ENCODE data around the gene SDR39U1. TPM values are rescaled to one million over a fixed set of nuclear protein-coding genes. Genes with fewer than 3 reads are reported as not detected.
"Not testable (repeated sequence)": the region's sequence is repeated elsewhere in the genome, so short reads cannot be mapped to it uniquely, and the experiment has no call there.

The SDR39U1 gene
- total RNA-seq, 2 donors from 2014 or later: 36.6 to 45.7 TPM

DNA sequence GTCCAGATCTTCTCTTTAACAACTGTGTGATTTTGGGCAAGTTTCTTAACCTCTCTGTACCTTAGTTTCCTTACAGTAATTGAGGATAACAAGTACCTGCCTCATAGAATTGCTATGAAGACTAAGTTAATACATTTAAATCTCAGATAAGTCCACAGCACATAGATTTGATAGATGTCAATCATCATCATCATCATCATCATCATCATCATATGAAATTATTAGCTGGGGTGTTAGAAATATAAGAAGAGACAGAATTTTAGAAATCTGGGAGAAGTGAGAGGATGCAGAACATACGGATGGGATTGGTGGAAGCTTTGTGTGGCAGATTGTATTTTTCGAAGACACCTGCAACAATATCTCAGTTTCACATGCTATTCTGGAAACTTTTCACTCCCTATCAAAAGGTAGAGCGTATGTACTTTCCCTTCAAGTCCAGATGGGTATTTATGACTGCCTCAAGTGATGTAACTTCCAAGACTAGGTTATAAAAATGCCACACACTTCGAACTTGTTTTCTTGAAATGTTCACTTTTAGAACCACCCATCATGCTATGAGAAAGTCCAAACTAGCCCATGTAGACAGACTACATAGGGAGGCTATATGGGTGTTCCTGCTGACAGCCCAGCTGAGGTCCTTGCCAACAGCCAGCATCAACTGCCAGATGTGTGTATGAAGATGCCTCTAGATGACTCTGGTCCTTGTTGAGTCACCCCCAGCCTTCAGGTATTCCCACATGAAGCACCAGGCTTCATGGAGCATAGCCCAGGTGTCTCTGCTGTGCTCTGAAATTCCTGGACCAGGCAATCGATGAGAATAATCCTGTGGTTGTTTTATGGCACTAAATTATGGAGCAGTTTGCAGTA is 20.7 kb upstream of the SDR39U1 start:
- no peaks in the 10 kb centered on the region for H3K36me3 Mint-ChIP-seq (ENCODE audit: low read depth)
- ATAC-seq (replicated peaks): no peak

GRCh38 chr14:24461336-24461735 is 18.8 kb upstream of the SDR39U1 start:
- Mint-ChIP-seq H3K4me3 (no peak overlapping the region), H3K27me3 (no peaks in the 10 kb centered on the region), H3K27ac (no peak overlapping the region), H3K9me3 (no peaks in the 10 kb centered on the region), H3K4me1 (no peaks in the 10 kb centered on the region), H3K36me3 (ENCODE audit: low read depth) (no peaks in the 10 kb centered on the region)
- no peak for ATAC-seq (replicated peaks)

More for the DNA sequence above, 20.7 kb upstream of the SDR39U1 start:
- Mint-ChIP-seq H3K27ac (no peak overlapping the region), H3K9me3 (no peaks in the 10 kb centered on the region), H3K4me1 (no peaks in the 10 kb centered on the region), H3K27me3 (peaks cover 8% of the 10 kb centered on the region), H3K4me3 (no peak overlapping the region)

- Mint-ChIP-seq H3K4me1 (no peaks in the 10 kb centered on the region), H3K4me3 (no peak overlapping the region), H3K27ac (peak overlapping the region; percentile 54), H3K9me3 (no peaks in the 10 kb centered on the region), H3K27me3 (no peaks in the 10 kb centered on the region), H3K36me3 (ENCODE audit: low read depth) (no peaks in the 10 kb centered on the region)
- ATAC-seq (replicated peaks): no peak
Measured at GRCh38 chr14:24459331-24459730, 16.8 kb upstream of the SDR39U1 start.

DNA sequence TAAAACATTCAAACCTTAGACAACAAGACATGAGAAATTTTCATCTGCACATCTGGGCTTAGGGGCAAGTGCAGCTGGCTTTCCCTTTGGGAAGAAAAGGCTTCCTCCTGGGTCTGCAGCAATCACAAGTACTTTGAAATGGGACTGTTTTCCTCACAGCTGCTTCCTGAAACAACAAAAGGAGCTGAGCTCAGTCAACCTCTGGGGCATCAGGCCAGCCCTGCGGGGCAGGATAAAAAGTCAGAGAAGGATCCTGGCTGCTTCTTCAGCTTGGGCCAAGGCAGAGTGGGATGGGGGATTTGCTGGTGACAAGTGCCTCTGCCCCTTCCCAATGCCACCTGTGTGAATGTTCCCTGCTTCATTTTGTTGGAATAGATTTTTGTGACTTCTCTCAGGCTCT is 16.2 kb upstream of the SDR39U1 start:
- no peaks in the 10 kb centered on the region for H3K36me3 Mint-ChIP-seq (ENCODE audit: low read depth)
- ATAC-seq (replicated peaks): no peak
- H3K4me3 Mint-ChIP-seq: no peak overlapping the region
- no peak overlapping the region for H3K27ac Mint-ChIP-seq
- H3K4me1 Mint-ChIP-seq: no peaks in the 10 kb centered on the region
- H3K9me3 Mint-ChIP-seq: no peaks in the 10 kb centered on the region
- no peaks in the 10 kb centered on the region for H3K27me3 Mint-ChIP-seq

DNA sequence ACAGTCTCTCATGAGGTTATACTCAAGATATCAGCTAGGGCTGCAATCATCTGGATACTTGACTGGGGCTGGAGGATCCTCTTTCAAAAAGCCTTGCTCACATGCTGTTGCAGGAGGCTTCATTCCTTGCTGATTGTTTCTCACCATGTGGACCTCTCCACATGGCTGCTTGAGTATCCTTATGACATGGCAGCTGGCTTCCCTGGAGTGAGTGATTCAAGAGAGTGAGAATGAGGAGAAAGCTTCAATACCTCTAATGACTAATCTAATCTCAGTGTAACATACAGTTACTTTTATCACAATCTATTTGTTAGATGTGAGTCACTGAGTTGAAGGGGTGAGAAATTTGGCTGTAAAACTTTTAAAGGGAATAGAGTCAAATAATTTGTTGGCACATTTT is 14.4 kb upstream of the SDR39U1 start:
- H3K36me3 Mint-ChIP-seq (ENCODE audit: low read depth): no peaks in the 10 kb centered on the region
- peaks cover 3% of the 10 kb centered on the region for H3K27me3 Mint-ChIP-seq
- H3K27ac Mint-ChIP-seq: no peak overlapping the region
- peak; percentile 60 for ATAC-seq (replicated peaks)
- H3K4me1 Mint-ChIP-seq: no peaks in the 10 kb centered on the region
- H3K4me3 Mint-ChIP-seq: no peak overlapping the region
- no peaks in the 10 kb centered on the region for H3K9me3 Mint-ChIP-seq

- H3K27ac Mint-ChIP-seq; H3K4me1 Mint-ChIP-seq; H3K9me3 Mint-ChIP-seq; H3K27me3 Mint-ChIP-seq; H3K4me3 Mint-ChIP-seq; H3K36me3 Mint-ChIP-seq (ENCODE audit: low read depth); ATAC-seq (replicated peaks): not testable (repeated sequence)
Measured at GRCh38 chr14:24450828-24451227, 8.3 kb upstream of the SDR39U1 start.

DNA sequence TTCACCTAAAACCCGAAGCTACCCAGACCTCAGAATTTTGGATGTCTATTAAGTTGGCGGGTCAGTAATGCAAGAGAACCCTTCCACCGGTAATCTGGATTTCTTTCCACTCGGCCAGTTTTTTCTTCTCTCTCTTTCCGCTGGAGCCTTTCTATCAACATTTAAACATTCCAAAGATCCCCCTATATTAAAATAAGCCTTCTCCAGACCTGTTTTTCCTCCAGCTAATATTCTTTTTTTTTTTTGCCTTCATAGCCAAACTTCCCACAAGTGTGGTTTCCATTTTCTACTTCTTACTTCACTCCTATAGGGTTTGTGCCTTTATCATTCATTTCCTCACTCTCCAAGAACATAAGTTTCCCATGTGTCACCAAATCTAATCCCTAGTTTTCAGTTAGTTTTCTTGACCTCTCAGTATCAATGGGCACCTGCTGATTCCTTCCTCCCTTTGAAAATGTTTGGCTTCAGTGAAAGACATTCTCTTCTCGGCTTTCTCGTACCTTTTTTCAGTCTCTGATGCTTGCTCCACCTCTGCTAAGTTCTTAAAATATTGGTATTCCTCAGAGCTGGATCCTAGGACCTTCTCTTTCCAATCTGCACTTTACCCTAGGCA is 583 bp upstream of the SDR39U1 start:
- ATAC-seq (replicated peaks): no peak
- Mint-ChIP-seq H3K4me1 (peaks cover 32% of the 10 kb centered on the region), H3K27me3 (no peaks in the 10 kb centered on the region), H3K9me3 (peaks cover 3% of the 10 kb centered on the region), H3K27ac (peak overlapping the region; percentile 96), H3K4me3 (peak overlapping the region; percentile 92), H3K36me3 (ENCODE audit: low read depth) (peaks cover 54% of the 10 kb centered on the region)

- peak; percentile 15 for ATAC-seq (replicated peaks)
- H3K9me3 Mint-ChIP-seq: peaks cover 3% of the 10 kb centered on the region
- peak overlapping the region; percentile 96 for H3K27ac Mint-ChIP-seq
- no peaks in the 10 kb centered on the region for H3K27me3 Mint-ChIP-seq
- peaks cover 66% of the 10 kb centered on the region for H3K36me3 Mint-ChIP-seq (ENCODE audit: low read depth)
- H3K4me1 Mint-ChIP-seq: peaks cover 37% of the 10 kb centered on the region
- peak overlapping the region; percentile 92 for H3K4me3 Mint-ChIP-seq
Measured at GRCh38 chr14:24441904-24442239, 704 bp downstream of the SDR39U1 start.

- peak overlapping the region; percentile 96 for H3K27ac Mint-ChIP-seq
Measured at GRCh38 chr14:24441485-24441884, 1.1 kb downstream of the SDR39U1 start.

DNA sequence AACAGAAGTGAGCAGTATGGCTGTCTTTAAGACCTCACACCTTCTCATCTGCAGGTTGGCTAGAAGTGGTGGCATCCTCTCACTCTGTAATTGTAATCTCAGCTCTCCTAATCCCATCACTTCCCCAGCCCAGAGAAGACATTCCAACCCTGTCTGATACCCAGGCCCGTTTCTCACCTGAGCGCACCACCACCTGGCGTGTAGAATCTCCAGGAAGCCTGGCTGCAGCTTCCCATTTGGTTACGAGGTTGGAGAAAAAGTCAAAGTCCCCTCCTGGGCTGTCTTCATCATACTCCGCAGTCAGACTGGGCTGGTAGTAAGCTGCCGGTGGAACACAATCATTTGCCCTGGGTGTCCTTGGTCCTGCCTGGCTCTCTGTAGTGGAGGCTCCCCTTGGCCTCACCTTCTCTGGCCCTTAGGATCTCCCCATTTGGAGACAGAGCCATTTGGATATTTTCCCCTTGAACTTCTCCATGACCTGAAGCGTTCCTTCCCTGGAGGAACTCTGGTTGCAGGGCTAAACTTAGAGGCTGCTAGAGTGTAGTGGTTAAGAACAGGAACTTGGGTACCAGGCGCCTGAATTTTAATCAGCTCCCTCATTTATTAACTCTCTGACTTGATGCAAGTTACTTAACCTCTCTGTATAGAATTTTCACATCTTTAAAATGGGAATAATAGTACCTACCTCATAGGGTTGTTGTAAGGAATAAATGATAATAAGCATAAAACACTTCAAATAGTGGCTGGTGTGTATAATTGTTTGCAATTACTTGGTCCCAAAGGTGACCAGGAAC is 1.8 kb downstream of the SDR39U1 start:
- ATAC-seq (replicated peaks): no peak
- Mint-ChIP-seq H3K27me3 (no peaks in the 10 kb centered on the region), H3K4me1 (peaks cover 43% of the 10 kb centered on the region), H3K4me3 (peak overlapping the region; percentile 92), H3K27ac (peak overlapping the region; percentile 96), H3K36me3 (ENCODE audit: low read depth) (peaks cover 77% of the 10 kb centered on the region), H3K9me3 (peaks cover 3% of the 10 kb centered on the region)

More at GRCh38 chr14:24441485-24441884, 1.1 kb downstream of the SDR39U1 start:
- Mint-ChIP-seq H3K9me3 (peaks cover 3% of the 10 kb centered on the region), H3K4me1 (peaks cover 41% of the 10 kb centered on the region), H3K36me3 (ENCODE audit: low read depth) (peaks cover 70% of the 10 kb centered on the region), H3K4me3 (peak overlapping the region; percentile 92), H3K27me3 (no peaks in the 10 kb centered on the region)
- ATAC-seq (replicated peaks): no peak

- Mint-ChIP-seq H3K4me3 (peak overlapping the region; percentile 27), H3K4me1 (peaks cover 51% of the 10 kb centered on the region), H3K27ac (peak overlapping the region; percentile 74), H3K9me3 (peaks cover 3% of the 10 kb centered on the region), H3K27me3 (no peaks in the 10 kb centered on the region), H3K36me3 (ENCODE audit: low read depth) (peaks cover 85% of the 10 kb centered on the region)
- no peak for ATAC-seq (replicated peaks)
Measured at GRCh38 chr14:24439830-24440605, 2.6 kb downstream of the SDR39U1 start.

- H3K27me3 Mint-ChIP-seq: no peaks in the 10 kb centered on the region
- peak overlapping the region; percentile 27 for H3K4me3 Mint-ChIP-seq
- H3K4me1 Mint-ChIP-seq: peaks cover 51% of the 10 kb centered on the region
- peaks cover 3% of the 10 kb centered on the region for H3K9me3 Mint-ChIP-seq
- peak overlapping the region; percentile 74 for H3K27ac Mint-ChIP-seq
- peaks cover 93% of the 10 kb centered on the region for H3K36me3 Mint-ChIP-seq (ENCODE audit: low read depth)
- ATAC-seq (replicated peaks): no peak
Measured at GRCh38 chr14:24439257-24439656, 3.3 kb downstream of the SDR39U1 start.

GRCh38 chr14:24438223-24439097 is 4.1 kb downstream of the SDR39U1 start:
- Mint-ChIP-seq H3K27ac (peak overlapping the region; percentile 74), H3K9me3 (peaks cover 2% of the 10 kb centered on the region), H3K4me1 (peaks cover 49% of the 10 kb centered on the region), H3K4me3 (peak overlapping the region; percentile 27), H3K36me3 (ENCODE audit: low read depth) (peaks cover 100% of the 10 kb centered on the region), H3K27me3 (no peaks in the 10 kb centered on the region)
- no peak for ATAC-seq (replicated peaks)
